ENCODE data around the gene GSG1L.

The GSG1L gene

DNA sequence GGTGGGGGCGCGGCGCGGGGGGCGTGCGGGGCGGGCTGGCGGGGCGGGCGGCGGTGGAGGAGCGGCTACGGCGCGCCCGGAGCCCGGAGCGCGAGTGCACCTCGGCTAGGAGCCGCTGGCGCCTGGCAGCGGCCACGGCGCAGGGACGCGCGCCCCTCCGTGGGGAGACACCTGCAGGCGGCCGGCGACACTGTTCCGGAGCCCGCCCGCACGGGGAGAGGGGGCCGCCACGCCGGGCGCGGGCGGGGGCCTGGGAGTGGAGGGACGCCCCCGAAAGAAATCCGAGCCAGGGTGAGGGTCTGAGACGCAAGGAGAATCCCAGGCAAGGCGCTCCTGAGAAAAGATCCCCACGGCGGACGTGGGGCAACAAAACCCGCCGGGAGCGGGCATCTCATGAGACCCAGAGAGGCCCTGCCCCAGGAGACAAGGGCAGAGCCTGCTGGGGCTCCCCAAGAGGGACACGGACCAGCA is at the start of gene GSG1L:
Gene GSG1L (minus strand): TSS at position 124 of the 471 bp plus-strand sequence. CDS start 290 bp downstream, outside the sequence.
- no peak for DNase-seq
- in situ Hi-C loops (cut with MboI; ENCODE audit: low pct_unique_long_range_greater_than_20kb, low sequenced_read_pairs), result loop anchor here (10.0 kb wide), 1 partner anchor 89 kb away; no protein-coding TSS in a partner anchor

DNA sequence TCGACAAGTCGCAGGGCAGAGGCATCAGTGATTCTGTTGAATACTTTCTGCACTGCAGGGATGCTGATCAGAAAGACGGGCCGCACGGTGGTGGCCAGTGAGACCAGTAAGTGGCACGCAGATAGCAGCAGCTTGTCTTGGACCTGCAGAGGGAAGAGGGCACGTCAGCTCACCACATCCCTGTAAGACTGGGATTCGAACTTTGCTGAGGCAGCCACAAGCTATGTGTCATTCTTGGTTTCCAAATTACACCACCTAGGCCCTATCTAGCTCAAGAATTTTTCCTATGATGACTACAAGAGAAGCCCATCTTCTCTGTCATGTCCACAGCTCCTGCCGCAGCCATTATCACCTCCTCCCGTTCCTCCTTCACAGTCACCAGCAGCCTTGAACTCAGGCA is 49.4 kb upstream of the GSG1L start:
- no peak for DNase-seq
- in situ Hi-C loops (cut with MboI; ENCODE audit: low pct_unique_long_range_greater_than_20kb, low sequenced_read_pairs), result no loop called here

DNA sequence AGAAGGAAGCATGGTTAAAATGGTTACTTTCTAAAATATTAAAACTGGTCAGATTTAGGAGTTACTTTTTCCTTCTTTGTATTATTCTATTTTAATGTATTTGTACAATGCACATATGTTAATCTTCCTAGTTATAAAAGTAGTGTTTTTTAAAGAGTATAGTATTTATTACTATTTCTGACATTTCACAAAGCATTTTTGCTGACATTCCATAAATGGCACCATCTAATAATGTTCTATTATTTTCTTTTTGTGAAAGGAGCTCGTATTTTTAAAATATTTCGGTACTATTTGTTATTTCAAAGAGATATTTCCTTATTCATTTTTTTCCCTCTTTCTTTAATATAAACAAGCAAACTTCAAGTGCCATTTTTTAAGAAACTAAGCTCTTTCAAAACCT is 47.5 kb upstream of the GSG1L start:
- in situ Hi-C loops (cut with MboI; ENCODE audit: low pct_unique_long_range_greater_than_20kb, low sequenced_read_pairs), result no loop called here
- DNase-seq, result no peak

DNA sequence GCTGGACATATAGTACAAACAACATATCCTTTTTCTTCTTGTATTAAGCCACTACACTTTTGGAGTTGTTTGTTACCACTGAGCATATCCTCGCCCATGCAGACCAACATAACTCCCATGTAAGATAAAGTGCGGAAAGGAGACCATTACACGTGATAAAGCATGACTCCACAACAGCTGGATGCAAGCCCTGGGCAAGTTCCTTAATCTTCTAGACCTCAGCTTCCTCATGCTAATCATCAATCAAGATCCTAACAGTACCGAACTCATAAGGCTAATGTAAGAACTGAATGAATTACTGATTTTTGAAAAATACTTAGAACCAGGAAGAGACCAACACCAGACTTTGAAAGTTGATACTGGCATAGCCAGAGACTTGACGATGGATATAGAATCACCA is 47.0 kb upstream of the GSG1L start:
- in situ Hi-C loops (cut with MboI; ENCODE audit: low pct_unique_long_range_greater_than_20kb, low sequenced_read_pairs), result no loop called here
- DNase-seq, result peak; percentile 64

DNA sequence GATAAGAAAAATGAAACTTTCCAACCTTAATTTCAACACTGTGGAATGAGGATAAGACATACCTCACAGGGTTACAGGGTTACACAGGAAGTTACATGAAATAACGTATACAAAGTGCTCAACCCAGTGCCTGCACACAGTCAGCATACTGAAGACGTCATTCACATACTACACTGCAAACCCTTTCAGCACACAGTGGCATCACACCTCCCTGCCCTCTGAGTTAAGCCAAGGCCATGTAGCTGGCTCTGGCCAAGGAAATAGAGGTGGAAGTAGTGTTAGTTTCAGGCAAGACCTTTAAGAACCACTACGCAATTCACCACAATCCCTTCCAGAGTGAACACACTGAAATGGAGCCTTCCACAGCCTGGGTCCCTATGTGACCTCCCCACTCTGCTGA is 46.6 kb upstream of the GSG1L start:
- in situ Hi-C loops (cut with MboI; ENCODE audit: low pct_unique_long_range_greater_than_20kb, low sequenced_read_pairs), result no loop called here
- no peak for DNase-seq

DNA sequence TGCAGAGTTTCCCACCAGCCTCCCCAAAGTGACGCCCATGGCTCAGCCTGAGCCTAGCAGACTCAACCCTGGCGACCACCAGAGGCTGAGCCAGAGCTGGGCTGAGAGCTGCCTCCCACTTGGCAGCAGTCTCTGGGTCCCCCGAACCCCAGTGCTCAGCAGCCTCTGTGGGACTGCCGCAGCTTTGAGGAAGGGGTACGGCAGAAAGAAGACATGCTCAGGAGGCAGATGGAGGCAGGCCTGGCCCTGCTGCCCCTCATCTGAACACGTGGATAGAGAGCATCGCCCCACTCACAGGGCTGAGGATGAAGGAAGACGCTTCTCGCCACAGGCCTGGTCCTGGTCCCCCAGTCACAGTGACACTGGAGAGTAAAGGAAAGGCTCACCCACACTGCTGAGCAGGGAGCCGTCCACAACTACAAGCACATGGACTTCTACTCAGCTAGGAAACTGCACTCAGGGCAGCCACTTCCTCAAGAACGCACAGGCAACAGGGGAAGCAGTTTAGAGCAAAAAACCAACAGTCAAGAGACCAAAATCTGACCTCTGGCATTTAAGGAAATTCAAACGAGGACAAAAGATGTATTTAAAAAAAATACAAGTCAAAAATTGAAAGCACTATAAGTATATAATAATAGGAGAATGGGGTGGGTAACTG is 45.2 kb upstream of the GSG1L start:
- in situ Hi-C loops (cut with MboI; ENCODE audit: low pct_unique_long_range_greater_than_20kb, low sequenced_read_pairs), result no loop called here
- no peak for DNase-seq

DNA sequence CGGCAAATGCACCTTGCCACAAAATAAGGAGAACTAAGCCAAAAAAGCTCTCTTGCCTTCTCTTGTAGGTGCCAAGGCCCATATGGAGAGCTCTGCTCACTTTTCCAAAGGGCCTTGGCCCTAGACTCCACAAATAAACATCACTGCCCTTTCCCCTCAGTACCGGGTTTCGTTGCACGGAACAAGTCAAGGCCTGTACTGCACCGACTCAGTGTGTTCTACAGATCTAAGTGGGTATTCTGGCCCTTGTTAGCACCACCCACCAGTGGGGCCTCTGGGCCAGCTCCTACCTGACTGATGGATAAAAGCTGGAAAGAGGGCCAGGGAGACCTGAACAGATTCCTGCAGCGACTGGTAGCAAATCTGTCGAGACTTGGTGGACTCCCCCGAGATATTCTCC is 43.7 kb upstream of the GSG1L start:
- in situ Hi-C loops (cut with MboI; ENCODE audit: low pct_unique_long_range_greater_than_20kb, low sequenced_read_pairs), result no loop called here
- DNase-seq, result no peak

DNA sequence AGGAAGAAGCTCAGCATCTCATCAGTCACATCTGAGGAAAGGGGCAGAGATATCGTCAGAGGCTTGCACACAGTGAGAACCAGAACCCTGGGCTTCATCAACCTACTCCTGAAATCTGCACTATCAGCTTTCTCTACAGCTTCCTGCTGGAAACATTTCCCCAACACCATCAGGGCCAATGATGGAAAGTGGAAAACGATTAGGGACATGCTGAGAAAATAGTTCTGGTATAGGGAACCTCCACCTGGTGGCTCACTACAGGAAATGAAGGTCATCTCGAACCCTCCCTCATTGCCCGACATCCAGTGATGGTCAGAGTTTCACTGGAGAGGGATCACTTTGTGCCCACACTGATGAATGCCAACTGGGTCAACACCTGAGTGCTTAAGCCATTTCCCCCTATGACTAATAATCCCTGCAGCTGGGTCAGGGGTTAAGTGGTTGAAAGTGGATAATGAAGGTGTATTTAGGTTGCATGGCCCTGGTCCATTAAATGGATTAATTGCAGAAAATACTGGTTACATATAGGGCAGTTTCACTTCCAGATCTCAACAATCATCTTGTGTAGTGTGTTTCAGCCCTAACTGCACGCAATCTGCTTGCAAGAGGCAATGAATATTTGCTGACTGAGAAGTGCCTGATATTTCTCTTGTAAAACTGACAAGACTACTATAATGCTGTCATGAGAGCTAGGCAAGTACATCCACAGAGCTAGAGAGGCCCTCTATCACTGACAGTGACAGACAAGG is 43.1 kb upstream of the GSG1L start:
- in situ Hi-C loops (cut with MboI; ENCODE audit: low pct_unique_long_range_greater_than_20kb, low sequenced_read_pairs), result no loop called here
- DNase-seq, result no peak

DNA sequence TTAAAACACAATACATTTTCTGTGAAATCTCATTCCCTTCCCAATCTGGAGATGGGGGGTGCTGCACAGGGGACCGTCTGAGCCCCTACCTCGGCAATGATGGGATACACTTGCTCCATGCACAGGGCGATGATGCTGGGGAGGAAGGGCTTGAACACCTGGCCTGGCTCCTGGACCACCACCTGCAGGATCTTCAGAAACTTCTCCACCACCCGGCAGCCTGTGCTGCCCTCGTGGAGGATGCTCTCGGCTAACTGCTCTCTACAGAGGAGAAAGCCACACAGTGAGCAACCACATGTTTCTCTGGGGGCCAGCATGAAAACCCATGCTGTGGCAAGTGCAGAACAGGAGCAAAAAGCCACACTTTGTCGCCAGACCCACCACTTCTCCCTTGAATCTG is 42.4 kb upstream of the GSG1L start:
- no peak for DNase-seq
- in situ Hi-C loops (cut with MboI; ENCODE audit: low pct_unique_long_range_greater_than_20kb, low sequenced_read_pairs), result no loop called here

DNA sequence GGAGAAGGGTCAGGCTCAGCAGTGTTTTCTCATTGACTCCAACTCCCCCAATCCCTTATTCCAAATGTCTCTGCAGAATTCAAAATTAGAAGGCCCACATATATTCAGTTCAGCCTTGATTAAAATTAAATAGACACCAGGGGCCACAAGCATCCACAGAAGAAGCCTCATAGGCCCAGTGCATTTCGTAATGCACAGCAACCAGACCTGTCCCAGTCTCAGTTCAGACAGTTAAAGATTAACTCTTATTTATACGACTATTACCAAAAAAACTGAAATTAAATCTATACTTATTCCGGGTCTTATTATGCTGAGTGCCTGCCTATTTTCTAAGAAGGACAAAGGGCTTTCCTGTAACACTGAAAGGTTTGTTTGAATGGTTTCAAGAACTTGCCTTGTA is 41.8 kb upstream of the GSG1L start:
- in situ Hi-C loops (cut with MboI; ENCODE audit: low pct_unique_long_range_greater_than_20kb, low sequenced_read_pairs), result no loop called here
- no peak for DNase-seq

DNA sequence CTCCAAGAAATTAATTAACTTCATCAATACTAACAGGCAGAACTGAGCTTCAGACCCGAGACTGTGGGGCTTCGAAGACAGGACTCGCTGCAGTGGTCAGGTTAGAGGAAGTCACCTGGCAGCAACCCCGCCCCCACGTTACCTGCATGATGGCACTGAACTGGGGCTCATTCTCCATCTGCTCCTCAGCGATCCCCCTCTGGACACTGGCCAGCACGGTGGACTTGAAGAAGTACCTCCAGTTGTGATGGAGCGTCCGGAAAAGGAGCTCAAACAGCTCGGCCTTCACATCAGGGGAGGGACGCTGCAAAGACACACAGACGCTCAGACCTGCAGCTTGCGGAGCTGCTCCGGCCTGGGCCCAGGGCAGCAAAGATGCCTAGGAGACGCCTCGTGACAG is 40.9 kb upstream of the GSG1L start:
- no peak for DNase-seq
- in situ Hi-C loops (cut with MboI; ENCODE audit: low pct_unique_long_range_greater_than_20kb, low sequenced_read_pairs), result no loop called here

DNA sequence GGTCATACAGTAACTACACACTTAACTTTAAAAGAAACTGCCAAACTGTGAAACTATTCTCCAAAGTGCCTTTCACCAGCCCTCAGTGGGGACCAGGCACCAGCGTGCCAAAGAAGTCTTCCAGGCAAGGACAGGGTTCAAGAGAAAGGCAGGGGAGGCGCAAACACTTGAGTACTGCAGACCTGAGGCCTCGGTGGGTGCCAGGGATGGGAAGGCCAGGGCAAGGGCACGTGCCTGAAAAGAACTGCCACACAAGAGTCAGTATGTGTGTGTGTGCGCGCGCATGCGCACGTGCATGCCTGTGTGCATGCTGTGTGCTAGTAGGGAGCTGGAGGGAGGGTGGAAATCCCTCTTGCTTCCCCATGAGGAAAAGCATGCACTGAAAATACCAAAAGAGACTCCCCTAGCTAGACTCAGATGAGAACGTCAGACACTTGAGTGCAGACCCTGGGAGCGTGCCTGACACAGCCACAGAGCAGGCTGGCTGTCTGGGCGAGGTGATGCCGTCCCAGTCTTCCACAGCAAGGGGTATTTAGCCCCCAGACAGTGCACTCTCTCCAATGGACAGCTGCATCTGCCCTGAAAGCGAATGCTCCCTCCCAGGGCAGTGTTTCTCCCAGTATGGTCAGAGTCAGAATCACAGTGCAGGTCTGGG is 40.1 kb upstream of the GSG1L start:
- in situ Hi-C loops (cut with MboI; ENCODE audit: low pct_unique_long_range_greater_than_20kb, low sequenced_read_pairs), result no loop called here

DNA sequence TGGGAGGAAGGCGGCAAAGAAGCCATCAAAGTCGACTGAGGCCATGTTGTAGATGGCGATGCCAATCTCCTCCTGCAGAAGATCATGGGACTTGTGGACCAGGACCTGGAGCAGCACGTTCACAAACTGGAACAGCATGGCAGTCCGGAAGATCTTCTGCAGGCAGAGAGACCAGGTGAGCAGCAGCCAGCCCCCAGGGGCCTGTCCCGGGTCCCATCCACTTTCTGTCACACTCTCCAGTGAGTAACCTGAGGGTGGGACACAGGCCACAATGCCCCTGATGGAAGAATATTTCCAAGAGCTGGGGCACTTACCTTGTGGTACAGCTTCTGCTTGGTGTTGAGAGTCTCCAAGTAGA is 38.0 kb upstream of the GSG1L start:
- no peak for DNase-seq
- in situ Hi-C loops (cut with MboI; ENCODE audit: low pct_unique_long_range_greater_than_20kb, low sequenced_read_pairs), result no loop called here

More for the DNA sequence above, 40.1 kb upstream of the GSG1L start:
- DNase-seq, result no peak

DNA sequence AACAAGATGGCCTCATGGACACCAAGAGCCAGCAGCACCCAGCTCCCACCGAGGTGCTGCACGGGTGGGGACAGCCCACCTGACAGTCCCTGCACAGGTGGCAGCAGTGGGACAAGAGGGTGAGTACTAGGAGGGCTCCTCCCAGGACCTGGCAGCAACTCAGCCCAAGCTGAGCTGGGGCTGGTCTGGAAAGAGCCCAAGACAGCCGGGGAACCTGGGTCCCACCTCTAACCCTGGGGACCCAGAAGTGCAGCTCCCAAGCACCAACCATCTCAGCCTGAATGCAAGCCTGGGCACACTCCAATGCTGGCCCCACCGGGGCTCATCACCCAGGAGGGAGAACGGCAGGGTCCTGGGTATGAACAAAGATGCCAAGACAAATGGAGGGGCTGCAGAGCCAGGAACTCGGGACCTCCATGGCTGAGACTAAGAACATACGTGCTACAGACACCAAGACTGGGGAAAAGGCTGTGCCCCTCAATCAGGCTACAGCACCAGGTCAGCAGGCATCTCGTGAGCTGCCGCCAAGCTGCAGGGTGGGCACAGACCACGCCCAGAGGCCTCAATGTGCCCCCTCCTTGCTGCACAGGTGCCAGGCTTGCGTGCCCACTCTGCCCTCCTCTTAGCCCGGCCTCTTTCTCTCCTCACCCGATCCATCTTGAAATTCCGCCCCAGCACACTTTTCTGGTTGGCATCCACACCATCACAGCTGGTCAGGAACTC is 37.5 kb upstream of the GSG1L start:
- DNase-seq, result no peak
- in situ Hi-C loops (cut with MboI; ENCODE audit: low pct_unique_long_range_greater_than_20kb, low sequenced_read_pairs), result no loop called here

DNA sequence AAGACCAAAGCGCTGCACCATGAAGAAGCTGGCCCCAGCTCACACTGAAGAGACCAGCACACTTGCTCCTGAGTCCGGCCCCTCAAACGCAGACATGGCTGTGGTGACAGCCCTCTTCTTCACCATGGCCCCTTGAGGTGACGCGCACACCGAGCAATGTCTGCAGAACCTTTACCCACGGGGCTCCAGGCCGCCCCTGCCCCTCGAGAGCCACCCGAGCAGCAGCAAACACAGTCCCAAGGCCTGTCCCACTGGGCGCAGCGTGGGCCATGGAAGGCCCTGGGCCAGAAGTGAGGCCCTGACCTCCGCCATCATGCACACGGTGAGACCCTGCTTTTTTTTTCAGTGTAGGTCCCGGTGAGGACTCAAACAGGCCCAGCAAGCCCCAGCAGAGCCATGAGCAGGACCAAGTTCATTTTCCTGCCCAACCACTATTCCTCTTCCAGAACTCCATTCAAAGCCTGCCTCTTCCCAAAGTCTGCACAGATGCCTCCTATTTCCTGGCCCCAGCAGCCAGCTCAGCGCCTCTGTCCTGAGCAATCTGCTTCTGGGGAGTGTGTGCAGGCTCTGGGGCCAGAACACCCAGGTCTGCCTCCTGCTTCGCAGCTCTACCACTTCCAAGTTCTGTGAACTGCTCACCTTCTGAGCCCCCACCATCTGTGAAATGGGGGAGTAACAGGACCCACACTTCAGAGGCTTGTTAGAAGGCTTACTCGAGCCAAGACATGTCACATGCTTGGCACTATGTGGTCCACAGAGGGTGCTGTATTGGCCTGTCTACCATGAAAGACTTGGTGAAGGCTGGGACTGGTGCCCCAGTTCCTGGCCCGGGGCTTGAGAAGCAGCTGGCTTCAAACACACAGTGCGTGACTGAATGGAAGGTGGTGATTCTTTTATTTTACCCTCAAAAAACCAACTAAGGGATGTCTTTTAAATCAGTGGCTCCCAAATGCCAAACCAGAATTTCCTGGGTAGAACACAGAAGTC is 35.7 kb upstream of the GSG1L start:
- DNase-seq, result no peak
- in situ Hi-C loops (cut with MboI; ENCODE audit: low pct_unique_long_range_greater_than_20kb, low sequenced_read_pairs), result no loop called here

DNA sequence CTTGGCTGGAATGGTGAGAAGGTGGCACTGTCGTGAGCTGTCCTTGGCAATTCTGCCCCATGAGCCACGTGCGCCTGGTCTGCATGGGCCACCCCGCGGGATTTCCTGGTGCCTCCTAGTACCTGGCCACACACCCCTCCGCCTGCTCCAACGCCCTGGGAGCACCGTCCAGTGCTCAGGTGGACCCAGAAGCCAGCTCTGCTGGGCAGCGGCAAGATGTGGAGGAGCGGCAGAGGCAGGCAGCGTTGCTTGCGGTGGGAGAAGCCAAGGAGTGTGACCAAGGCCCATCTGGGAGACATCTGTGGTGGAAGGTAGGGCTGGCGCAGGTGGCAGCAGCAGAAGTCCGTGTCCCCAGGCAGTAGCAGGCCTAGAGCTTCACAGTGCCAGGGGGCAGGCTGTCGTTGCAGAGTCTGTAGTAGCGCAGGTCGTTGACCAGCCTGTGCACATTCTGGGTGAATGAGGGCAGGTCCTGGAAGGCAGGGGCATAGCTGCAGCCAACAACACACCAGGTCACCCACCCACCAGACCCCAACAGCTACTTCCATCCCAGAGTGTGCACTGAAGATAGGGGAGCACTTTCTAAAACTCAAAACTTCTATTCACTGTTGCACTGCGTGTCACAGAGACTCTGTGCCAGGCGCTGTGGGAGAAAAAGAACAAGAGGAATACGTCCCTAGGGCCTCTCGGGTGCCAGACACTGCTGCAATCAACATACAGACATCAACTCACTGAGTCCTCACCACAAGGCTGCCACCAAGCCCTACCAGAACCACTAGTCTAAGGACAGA is 34.9 kb upstream of the GSG1L start:
- in situ Hi-C loops (cut with MboI; ENCODE audit: low pct_unique_long_range_greater_than_20kb, low sequenced_read_pairs), result no loop called here
- DNase-seq, result no peak

DNA sequence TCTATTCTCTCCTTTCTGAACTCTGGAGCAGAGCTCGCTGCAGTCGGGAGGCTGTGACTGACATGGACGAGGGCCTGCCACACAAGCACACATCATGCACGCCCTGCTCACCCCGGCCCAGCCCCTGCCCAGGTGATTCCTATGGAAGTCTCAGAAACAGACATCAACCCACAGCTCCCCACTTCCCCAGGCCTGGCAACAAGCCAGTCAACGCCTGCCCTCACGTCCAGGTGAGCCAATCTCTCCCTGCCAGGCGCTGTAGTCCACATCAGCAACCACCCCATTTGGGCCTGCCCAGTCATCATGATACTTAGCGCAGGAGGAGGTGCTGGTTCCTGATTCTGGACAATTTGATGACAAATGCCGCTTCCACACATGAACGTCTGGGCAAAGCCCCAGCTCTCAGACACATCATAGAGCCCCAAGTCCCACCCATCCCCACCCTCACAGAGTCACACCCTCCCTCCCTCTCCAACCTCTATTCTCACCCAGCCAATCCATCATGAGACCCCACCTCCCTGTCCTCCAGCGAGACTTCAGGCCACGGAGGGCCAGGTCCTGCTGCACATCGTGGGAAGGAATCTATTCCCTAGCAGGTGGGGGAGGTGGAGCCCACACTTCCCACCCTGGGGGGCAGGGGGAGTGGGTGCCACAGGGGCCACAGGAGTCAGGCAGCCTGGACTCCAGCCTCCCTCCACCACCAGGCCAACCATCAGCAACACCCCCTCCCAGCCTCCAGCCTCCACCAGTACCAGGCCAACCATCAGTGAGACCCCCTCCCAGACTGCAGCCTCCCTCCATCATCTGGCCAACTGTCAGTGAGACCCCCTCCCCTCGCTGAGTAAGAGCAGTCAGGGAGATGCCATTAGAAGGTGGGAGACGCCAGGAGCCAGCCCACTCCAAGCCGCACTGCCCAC is 33.7 kb upstream of the GSG1L start:
- in situ Hi-C loops (cut with MboI; ENCODE audit: low pct_unique_long_range_greater_than_20kb, low sequenced_read_pairs), result no loop called here
- DNase-seq, result no peak

All from KBM-7 (cell line).